ENCODE results near the gene KRTAP10-7.

GRCh38 chr21:44589586-44590305 lies 10.7 kb upstream of the KRTAP10-7 start:
- TF ChIP-seq CTCF (IDR thresholded peaks at IDR 0.05; ENCODE audit: low read length) (no peak), EZH2 (optimal IDR thresholded peaks at IDR 0.05; ENCODE audit: low read depth, low read length) (no peak)
